Measurements from ENCODE around the gene NPIPB8.

DNA sequence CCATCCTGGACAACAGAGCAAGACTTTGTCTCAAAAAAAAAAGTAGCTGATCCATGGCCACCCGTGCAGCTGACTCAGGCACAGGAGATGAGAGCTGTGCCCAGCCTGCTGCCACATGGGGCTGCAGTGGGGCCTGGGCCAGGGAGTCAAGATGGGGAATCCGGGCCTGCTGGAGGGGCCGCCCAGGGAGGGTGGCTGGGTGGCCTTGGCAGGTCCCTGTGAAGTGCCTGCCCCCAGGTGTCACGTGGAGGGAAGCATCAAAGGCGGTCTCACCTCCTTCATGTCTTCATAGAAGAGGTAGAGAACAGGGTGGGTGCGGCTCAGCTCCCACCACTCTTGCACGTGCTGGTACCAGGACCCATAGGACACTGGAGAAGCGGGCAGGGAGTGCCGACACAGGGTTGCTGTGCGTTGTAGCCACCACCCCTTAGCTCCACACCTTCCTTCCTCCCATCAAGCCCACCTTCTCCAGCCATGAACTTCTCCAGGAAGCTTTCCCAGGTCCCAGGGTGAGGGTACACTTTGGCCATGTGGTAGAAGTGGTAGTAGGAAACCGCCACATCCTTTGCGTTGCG lies 44.8 kb upstream of the NPIPB8 start:
- TF ChIP-seq ZNF302 (tag by site-specific recombination; IDR thresholded peaks at IDR 0.05; ENCODE audit: low read depth) (no peak), ZNF175 (tag by site-specific recombination; IDR thresholded peaks at IDR 0.05) (no peak)
- TF ChIP-seq, protein P1, sequence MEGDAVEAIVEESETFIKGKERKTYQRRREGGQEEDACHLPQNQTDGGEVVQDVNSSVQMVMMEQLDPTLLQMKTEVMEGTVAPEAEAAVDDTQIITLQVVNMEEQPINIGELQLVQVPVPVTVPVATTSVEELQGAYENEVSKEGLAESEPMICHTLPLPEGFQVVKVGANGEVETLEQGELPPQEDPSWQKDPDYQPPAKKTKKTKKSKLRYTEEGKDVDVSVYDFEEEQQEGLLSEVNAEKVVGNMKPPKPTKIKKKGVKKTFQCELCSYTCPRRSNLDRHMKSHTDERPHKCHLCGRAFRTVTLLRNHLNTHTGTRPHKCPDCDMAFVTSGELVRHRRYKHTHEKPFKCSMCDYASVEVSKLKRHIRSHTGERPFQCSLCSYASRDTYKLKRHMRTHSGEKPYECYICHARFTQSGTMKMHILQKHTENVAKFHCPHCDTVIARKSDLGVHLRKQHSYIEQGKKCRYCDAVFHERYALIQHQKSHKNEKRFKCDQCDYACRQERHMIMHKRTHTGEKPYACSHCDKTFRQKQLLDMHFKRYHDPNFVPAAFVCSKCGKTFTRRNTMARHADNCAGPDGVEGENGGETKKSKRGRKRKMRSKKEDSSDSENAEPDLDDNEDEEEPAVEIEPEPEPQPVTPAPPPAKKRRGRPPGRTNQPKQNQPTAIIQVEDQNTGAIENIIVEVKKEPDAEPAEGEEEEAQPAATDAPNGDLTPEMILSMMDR (tag by site-specific recombination; IDR thresholded peaks at IDR 0.05): no peak
- TF ChIP-seq, protein P2, sequence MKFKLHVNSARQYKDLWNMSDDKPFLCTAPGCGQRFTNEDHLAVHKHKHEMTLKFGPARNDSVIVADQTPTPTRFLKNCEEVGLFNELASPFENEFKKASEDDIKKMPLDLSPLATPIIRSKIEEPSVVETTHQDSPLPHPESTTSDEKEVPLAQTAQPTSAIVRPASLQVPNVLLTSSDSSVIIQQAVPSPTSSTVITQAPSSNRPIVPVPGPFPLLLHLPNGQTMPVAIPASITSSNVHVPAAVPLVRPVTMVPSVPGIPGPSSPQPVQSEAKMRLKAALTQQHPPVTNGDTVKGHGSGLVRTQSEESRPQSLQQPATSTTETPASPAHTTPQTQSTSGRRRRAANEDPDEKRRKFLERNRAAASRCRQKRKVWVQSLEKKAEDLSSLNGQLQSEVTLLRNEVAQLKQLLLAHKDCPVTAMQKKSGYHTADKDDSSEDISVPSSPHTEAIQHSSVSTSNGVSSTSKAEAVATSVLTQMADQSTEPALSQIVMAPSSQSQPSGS (tag by site-specific recombination; IDR thresholded peaks at IDR 0.05; ENCODE audit: low read depth): no peak
